ENCODE results near the gene LRRC23.

The LRRC23 gene

GRCh38 chr12:6925540-6926279 is 21.1 kb downstream of the LRRC23 start:
- no peak for DNase-seq (ENCODE audit: low read depth in 2 of 2)

DNA sequence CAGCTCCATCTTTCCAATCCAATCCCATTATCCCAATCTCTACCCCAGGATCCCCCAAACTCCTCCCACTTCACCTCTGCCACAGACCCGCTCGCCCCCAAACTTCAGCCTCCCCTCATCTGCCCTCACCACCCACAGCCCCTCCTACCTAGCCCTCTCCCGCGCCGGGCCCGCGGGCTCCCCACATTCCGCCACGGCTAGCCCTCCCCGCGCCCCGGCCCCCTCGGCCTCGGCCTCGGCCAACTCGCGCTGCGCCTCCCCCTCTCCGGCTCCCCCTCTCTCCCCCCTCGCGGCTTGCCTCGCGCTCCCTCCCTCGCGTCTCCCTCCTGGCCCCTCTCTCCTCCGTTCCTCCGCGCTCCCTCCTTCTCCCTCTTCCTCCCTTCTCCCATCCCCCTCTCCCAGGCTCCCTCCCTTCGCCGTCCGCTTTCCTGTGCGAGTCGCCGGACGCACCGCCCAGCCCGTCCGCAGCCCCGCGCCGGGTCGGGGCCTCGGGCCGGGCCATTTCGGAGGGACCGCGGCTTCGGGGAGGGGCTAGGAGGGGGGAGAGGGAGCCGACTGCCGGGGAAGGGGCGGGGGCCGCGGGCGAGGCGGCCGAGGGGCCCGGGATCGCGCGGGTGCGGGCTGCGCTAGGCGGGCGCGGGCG is 22.9 kb downstream of the LRRC23 start, which contains the start of gene ATN1:
TSS of gene ATN1 (plus strand) at position 581 of the 643 bp plus-strand sequence. CDS start 6,043 bp downstream, outside the sequence.
- DNase-seq (ENCODE audit: low read depth in 2 of 2), result no peak

GRCh38 chr12:6928022-6928702 is 23.5 kb downstream of the LRRC23 start:
- DNase-seq (ENCODE audit: low read depth in 2 of 2), result no peak

GRCh38 chr12:6928703-6929407 is 24.2 kb downstream of the LRRC23 start:
- DNase-seq (ENCODE audit: low read depth in 2 of 2), result no peak

DNA sequence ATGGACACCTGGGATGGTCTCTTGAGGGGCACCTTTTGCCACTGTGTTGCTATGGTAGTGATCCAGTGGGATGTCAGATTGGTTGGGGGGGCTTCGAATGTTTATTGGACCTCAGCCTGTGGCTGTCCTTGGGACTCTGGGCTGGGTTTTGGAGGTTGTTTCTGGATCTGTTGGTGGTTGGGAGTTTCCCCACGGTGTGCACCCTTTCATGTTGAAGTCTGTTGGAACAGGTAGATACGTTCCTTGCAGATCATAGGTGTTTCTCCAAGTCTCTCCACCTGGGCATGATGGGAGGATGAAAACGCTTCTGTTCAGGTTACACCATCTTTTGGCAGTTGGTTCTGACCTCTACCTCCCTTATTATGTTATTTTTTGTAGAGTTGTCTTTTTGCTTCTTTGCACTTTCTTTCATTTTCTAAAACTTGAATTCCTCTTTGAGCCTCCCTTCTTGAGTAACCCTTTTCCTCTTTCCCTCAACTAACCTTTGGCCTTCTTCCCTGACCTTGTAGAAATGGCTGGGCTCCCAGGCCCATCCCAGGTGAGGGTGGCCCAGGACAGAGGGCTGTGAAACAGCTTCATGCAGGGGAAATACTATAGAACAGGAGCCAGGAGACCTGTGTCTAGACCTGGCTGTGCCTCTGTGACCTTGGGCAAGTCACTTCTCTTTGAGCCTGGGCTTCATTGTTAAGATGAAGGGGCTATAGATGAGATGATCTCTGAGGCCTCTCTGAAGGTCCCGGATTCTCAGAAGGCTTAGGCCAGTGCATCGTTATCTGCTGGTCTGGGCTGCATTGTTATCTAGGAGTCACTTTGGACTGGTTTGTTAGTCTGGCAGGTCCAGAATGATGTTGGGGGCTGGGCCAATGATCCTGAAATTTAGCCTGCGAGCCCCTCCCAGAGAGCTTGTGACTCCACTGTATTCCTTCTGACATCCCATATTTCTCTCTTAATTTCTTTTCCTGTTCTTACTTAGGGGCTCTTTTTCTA is 25.1 kb downstream of the LRRC23 start:
- no peak for DNase-seq (ENCODE audit: low read depth in 2 of 2)

- DNase-seq (ENCODE audit: low read depth in 2 of 2), result no peak
Measured at GRCh38 chr12:6932766-6933165, 28.1 kb downstream of the LRRC23 start.

GRCh38 chr12:6934110-6934509 is 29.5 kb downstream of the LRRC23 start:
- DNase-seq (ENCODE audit: low read depth in 2 of 2), result no peak

DNA sequence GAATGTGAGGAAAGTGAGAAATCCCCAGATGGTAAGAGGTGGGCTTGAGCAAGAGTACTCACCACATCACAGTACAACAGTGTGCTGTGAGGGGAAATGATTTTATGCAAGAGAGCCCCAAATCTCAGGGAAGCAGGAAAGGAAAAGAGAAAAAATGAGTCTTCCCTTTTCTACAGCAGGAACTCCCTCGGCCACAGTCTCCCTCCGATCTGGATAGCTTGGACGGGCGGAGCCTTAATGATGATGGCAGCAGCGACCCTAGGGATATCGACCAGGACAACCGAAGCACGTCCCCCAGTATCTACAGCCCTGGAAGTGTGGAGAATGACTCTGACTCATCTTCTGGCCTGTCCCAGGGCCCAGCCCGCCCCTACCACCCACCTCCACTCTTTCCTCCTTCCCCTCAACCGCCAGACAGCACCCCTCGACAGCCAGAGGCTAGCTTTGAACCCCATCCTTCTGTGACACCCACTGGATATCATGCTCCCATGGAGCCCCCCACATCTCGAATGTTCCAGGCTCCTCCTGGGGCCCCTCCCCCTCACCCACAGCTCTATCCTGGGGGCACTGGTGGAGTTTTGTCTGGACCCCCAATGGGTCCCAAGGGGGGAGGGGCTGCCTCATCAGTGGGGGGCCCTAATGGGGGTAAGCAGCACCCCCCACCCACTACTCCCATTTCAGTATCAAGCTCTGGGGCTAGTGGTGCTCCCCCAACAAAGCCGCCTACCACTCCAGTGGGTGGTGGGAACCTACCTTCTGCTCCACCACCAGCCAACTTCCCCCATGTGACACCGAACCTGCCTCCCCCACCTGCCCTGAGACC is 31.0 kb downstream of the LRRC23 start:
- no peak for DNase-seq (ENCODE audit: low read depth in 2 of 2)

DNA sequence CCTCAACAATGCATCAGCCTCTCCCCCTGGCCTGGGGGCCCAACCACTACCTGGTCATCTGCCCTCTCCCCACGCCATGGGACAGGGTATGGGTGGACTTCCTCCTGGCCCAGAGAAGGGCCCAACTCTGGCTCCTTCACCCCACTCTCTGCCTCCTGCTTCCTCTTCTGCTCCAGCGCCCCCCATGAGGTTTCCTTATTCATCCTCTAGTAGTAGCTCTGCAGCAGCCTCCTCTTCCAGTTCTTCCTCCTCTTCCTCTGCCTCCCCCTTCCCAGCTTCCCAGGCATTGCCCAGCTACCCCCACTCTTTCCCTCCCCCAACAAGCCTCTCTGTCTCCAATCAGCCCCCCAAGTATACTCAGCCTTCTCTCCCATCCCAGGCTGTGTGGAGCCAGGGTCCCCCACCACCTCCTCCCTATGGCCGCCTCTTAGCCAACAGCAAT is 31.6 kb downstream of the LRRC23 start:
- DNase-seq (ENCODE audit: low read depth in 2 of 2), result no peak

DNA sequence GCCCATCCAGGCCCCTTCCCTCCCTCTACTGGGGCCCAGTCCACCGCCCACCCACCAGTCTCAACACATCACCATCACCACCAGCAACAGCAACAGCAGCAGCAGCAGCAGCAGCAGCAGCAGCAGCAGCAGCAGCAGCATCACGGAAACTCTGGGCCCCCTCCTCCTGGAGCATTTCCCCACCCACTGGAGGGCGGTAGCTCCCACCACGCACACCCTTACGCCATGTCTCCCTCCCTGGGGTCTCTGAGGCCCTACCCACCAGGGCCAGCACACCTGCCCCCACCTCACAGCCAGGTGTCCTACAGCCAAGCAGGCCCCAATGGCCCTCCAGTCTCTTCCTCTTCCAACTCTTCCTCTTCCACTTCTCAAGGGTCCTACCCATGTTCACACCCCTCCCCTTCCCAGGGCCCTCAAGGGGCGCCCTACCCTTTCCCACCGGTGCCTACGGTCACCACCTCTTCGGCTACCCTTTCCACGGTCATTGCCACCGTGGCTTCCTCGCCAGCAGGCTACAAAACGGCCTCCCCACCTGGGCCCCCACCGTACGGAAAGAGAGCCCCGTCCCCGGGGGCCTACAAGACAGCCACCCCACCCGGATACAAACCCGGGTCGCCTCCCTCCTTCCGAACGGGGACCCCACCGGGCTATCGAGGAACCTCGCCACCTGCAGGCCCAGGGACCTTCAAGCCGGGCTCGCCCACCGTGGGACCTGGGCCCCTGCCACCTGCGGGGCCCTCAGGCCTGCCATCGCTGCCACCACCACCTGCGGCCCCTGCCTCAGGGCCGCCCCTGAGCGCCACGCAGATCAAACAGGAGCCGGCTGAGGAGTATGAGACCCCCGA is 32.2 kb downstream of the LRRC23 start:
- DNase-seq (ENCODE audit: low read depth in 2 of 2), result no peak

DNA sequence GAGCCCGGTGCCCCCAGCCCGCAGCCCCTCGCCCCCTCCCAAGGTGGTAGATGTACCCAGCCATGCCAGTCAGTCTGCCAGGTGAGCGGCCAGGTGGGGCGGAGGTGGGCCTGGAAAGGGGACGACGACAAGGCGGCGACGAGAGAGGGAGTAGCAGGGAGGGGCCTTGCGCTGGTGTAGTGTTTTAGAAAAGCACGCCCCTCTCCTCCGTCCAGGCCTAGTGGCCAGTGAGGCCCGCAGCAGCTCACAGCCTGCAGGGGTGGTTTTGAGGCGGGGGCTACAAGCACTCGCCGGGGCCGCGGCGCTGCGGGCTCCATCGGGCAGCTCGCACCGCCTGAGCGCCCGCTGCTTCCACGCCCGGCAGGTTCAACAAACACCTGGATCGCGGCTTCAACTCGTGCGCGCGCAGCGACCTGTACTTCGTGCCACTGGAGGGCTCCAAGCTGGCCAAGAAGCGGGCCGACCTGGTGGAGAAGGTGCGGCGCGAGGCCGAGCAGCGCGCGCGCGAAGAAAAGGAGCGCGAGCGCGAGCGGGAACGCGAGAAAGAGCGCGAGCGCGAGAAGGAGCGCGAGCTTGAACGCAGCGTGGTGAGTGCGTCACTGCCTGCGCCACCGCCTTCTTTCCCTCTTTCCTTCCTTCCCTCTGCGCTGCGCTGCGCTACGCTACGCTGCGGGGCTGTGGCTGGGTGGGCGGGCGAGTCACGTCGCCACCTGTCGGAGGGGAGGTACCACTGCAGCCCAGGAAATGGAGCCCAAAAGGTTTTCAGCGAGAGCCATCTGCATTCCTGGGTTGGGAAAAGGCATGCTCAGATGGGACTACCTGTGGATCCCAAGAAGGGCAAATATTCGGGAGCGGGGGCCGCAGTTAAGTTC is 33.1 kb downstream of the LRRC23 start:
- DNase-seq (ENCODE audit: low read depth in 2 of 2), result peak; percentile 85 to 87

GRCh38 chr12:6938353-6939190 is 34.0 kb downstream of the LRRC23 start:
- no peak for DNase-seq (ENCODE audit: low read depth in 2 of 2)

- DNase-seq (ENCODE audit: low read depth in 2 of 2), result no peak
Measured at GRCh38 chr12:6939191-6939540, 34.5 kb downstream of the LRRC23 start.

GRCh38 chr12:6941267-6941666 is 36.6 kb downstream of the LRRC23 start:
- DNase-seq (ENCODE audit: low read depth in 2 of 2), result no peak

GRCh38 chr12:6941782-6942181 is 37.2 kb downstream of the LRRC23 start:
- DNase-seq (ENCODE audit: low read depth in 2 of 2), result no peak

GRCh38 chr12:6942331-6942665 is 37.7 kb downstream of the LRRC23 start:
- DNase-seq (ENCODE audit: low read depth in 2 of 2), result no peak

GRCh38 chr12:6943389-6943721 is 38.7 kb downstream of the LRRC23 start:
- no peak for DNase-seq (ENCODE audit: low read depth in 2 of 2)

Measured in stimulated activated CD8-positive, alpha-beta memory T cell treated with anti-CD3 and anti-CD28 coated beads, Interleukin-15, amount 100 ng/mL, for 4 hours (primary cell).